Gastroesophageal sphincter (tissue), 4 donors: ENCODE data around the gene ZNF821. TPM values are rescaled to one million over a fixed set of nuclear protein-coding genes. Genes with fewer than 3 reads are reported as not detected.
A peak's percentile ranks its signal among the peaks of the same experiment; 100 is the strongest.

Source experiments
- ATAC-seq: fragments of 150-250 bp; one replicate; pipeline ENCODE4 v1.9.1; 2016; ENCODE audit warnings: mild to moderate bottlenecking, moderate library complexity
- H3K27ac ChIP-seq, 4 donors: fragments of 200-600 bp; sonication (generic) in 3 of 4; 1 replicate in 3 of 4; 2 replicates in 1 of 4; pipeline ENCODE4 v1.5.1; 2016 to 2019
- H3K27me3 ChIP-seq: fragments of 200-600 bp; sonication (generic); one replicate; pipeline ENCODE4 v1.5.1; 2019
- H3K36me3 ChIP-seq, 2 donors: fragments of 200-600 bp; sonication (generic); one replicate each; pipeline ENCODE4 v1.5.1; 2019; ENCODE audit warnings: control low read depth in 1 of 2
- H3K4me1 ChIP-seq, 3 donors: fragments of 200-600 bp; sonication (generic); 1 replicate in 2 of 3; 2 replicates in 1 of 3; pipeline ENCODE4 v1.5.1; 2016 to 2019; ENCODE audit warnings: control low read depth in 2 of 3
- H3K4me3 ChIP-seq, 2 donors: fragments of 200-600 bp; sonication (generic); one replicate each; pipeline ENCODE4 v1.5.1; 2019; ENCODE audit warnings: mild to moderate bottlenecking in 1 of 2, moderate library complexity in 1 of 2
- H3K9me3 ChIP-seq, 3 donors: fragments of 200-600 bp; sonication (generic); one replicate each; pipeline ENCODE4 v1.5.1; 2017 to 2019; ENCODE audit warnings: control low read depth in 2 of 3
- EP300 ChIP-seq: sonication (generic); formaldehyde crosslinking; IDR thresholded peaks from one replicate; pipeline ENCODE4 v1.6.1; 2017; ENCODE audit warnings: antibody characterized with exemption, mild to moderate bottlenecking
- POLR2A ChIP-seq, 2 donors: fragments of 450-650 bp; IDR thresholded peaks; one replicate each; pipeline ENCODE4 v1.6.1; 2017; ENCODE audit warnings: antibody characterized with exemption in 2 of 2, mild to moderate bottlenecking in 2 of 2, moderate library complexity in 1 of 2
- POLR2AphosphoS5 ChIP-seq: sonication (generic); formaldehyde crosslinking; IDR thresholded peaks from one replicate; pipeline ENCODE4 v1.6.1; 2017; ENCODE audit warnings: antibody characterized with exemption
- WGBS, 2 donors: methylation state at CpG; one replicate each; pipeline ENCODE4 v1.1.5; 2018; ENCODE audit warnings: low coverage in 1 of 2; 5-methylcytosine and 5-hydroxymethylcytosine counted together
- total RNA-seq, 4 donors: library from RNA; depleted of rRNA; stranded (reverse); fragments of >200 nt; gene quantifications; one replicate each; pipeline ENCODE4 v1.1.0, GENCODE V29; 2016
- TF ChIP-seq, protein P1 (sequence below), 4 experiments: fragments of 200-600 bp in 2 of 4; fragments of 450-650 bp in 2 of 4; sonication (generic) in 1 of 4; IDR thresholded peaks; one replicate each; pipeline ENCODE4 v1.5.1; 2017 to 2019; ENCODE audit warnings: antibody characterized with exemption in 4 of 4, mild to moderate bottlenecking in 2 of 4, moderate library complexity in 2 of 4

The ZNF821 gene
- total RNA-seq, 4 donors from 2014 or later = 2.8 to 10.0 (median 7.3) TPM

DNA sequence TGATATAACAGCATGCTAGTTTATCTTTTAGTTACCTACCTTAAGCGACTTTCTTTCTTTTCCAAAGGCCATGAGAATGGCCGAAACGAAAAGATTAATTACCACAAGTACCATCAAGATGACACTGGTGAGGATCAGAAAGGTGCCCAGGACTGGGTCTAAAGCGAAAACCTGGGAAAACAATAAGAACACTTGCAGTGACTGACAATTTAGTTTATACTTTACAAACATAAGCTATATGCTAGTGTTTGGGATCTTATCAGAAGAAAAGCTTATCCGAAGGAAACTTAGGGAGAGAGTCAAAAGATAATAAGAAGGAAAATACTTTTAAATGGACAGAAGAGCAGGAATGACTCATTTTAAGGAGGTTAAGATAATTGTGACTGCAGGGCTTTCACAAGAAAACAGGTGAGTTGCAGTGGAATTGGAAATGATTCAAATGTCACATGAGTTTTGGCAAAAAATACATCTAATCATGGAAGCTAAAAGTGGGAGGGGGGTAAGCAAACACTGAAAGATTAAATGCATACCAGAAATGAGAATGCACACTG lies 46.1 kb upstream of the ZNF821 start:
- H3K27me3 ChIP-seq = no peaks in the 10 kb centered on the region
- ATAC-seq = no peak
- no peak for TF ChIP-seq POLR2AphosphoS5
- no peak for TF ChIP-seq POLR2A (IDR thresholded peaks at IDR 0.05)
- no peak for TF ChIP-seq EP300
- TF ChIP-seq, protein P1, sequence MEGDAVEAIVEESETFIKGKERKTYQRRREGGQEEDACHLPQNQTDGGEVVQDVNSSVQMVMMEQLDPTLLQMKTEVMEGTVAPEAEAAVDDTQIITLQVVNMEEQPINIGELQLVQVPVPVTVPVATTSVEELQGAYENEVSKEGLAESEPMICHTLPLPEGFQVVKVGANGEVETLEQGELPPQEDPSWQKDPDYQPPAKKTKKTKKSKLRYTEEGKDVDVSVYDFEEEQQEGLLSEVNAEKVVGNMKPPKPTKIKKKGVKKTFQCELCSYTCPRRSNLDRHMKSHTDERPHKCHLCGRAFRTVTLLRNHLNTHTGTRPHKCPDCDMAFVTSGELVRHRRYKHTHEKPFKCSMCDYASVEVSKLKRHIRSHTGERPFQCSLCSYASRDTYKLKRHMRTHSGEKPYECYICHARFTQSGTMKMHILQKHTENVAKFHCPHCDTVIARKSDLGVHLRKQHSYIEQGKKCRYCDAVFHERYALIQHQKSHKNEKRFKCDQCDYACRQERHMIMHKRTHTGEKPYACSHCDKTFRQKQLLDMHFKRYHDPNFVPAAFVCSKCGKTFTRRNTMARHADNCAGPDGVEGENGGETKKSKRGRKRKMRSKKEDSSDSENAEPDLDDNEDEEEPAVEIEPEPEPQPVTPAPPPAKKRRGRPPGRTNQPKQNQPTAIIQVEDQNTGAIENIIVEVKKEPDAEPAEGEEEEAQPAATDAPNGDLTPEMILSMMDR (IDR thresholded peaks at IDR 0.05) = no peak
- H3K4me1 ChIP-seq = peaks cover 25 to 78% (median 26%) of the 10 kb centered on the region in 3 donors
- H3K4me3 ChIP-seq = no peak overlapping the region
- H3K36me3 ChIP-seq = peaks cover 0 to 51% of the 10 kb centered on the region in 2 donors
- H3K27ac ChIP-seq = peak overlapping the region in 3 of 4 donors; percentile 84 to 88 (median 85)
- 58 to 67% methylated on average over 5 of the region's 5 CpGs for WGBS, 2 donors
- H3K9me3 ChIP-seq = no peaks in the 10 kb centered on the region

DNA sequence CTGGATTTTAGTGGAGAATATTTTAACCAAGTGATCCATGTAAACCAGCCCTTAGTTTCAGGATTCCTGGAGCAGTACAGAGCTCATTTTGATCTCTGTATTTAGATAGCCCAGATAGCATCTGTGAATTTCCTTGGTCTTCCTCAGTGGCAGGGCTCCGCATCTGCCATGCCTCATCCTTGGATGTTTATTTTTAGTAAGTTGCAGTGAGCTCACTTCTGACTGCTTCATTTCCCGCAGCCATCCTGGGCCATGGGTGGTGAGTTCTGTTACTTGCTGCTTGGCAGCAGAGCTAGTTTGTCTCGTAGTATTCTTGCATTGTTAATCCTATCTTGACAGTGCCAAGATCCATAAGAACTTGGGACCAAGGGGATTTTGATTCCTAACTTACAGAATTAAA lies 45.1 kb upstream of the ZNF821 start:
- 13 to 17% methylated on average over 3 of the region's 3 CpGs for WGBS, 2 donors
- H3K27ac ChIP-seq = peak overlapping the region; percentile 15 to 88 (median 84)

GRCh38 chr16:71927787-71928186 lies 43.8 kb upstream of the ZNF821 start:
- TF ChIP-seq POLR2A (IDR thresholded peaks at IDR 0.05) = no peak
- no peak for TF ChIP-seq POLR2AphosphoS5
- TF ChIP-seq EP300 = no peak
- TF ChIP-seq, protein P1 (IDR thresholded peaks at IDR 0.05) = no peak
- WGBS, 2 donors = 0 to 33% methylated on average over 1 to 3 of the region's 5 CpGs
- ATAC-seq = peak; percentile 38
- Histone ChIP-seq H3K27ac (peak overlapping the region; percentile 15 to 88 (median 84)), H3K27me3 (no peaks in the 10 kb centered on the region), H3K4me1 (peaks cover 25 to 66% (median 26%) of the 10 kb centered on the region in 3 donors), H3K9me3 (no peaks in the 10 kb centered on the region), H3K36me3 (peaks cover 0 to 61% of the 10 kb centered on the region in 2 donors), H3K4me3 (no peak overlapping the region)

More for the DNA sequence above, 45.1 kb upstream of the ZNF821 start:
- Histone ChIP-seq H3K9me3 (no peaks in the 10 kb centered on the region), H3K27me3 (no peaks in the 10 kb centered on the region), H3K4me1 (peaks cover 25 to 75% (median 26%) of the 10 kb centered on the region in 3 donors), H3K4me3 (no peak overlapping the region), H3K36me3 (peaks cover 0 to 51% of the 10 kb centered on the region in 2 donors)
- ATAC-seq = peak; percentile 63
- TF ChIP-seq POLR2A (IDR thresholded peaks at IDR 0.05) = no peak
- TF ChIP-seq, protein P1 (IDR thresholded peaks at IDR 0.05) = no peak
- TF ChIP-seq POLR2AphosphoS5 = peak; percentile 77
- TF ChIP-seq EP300 = no peak

GRCh38 chr16:71927383-71927782 lies 43.4 kb upstream of the ZNF821 start:
- ATAC-seq = peak; percentile 80
- H3K27me3 ChIP-seq = no peaks in the 10 kb centered on the region
- no peak overlapping the region for H3K4me3 ChIP-seq
- H3K27ac ChIP-seq = peak overlapping the region; percentile 84 to 88 (median 86)
- 0 to 24% methylated on average over 2 to 3 of the region's 3 CpGs for WGBS, 2 donors
- peaks cover 25 to 66% (median 26%) of the 10 kb centered on the region in 3 donors for H3K4me1 ChIP-seq
- no peaks in the 10 kb centered on the region for H3K9me3 ChIP-seq
- peaks cover 0 to 65% of the 10 kb centered on the region in 2 donors for H3K36me3 ChIP-seq
- TF ChIP-seq, protein P1 (IDR thresholded peaks at IDR 0.05) = no peak
- TF ChIP-seq POLR2AphosphoS5 = peak; percentile 75
- no peak for TF ChIP-seq POLR2A (IDR thresholded peaks at IDR 0.05)

GRCh38 chr16:71924710-71925109 lies 40.7 kb upstream of the ZNF821 start:
- H3K36me3 ChIP-seq = peaks cover 4 to 80% of the 10 kb centered on the region in 2 donors
- 100% methylated on average over 1 of the region's 2 CpGs; no CpG with 5 or more reads in 1 of the 2 donors for WGBS, 2 donors
- TF ChIP-seq EP300 = no peak
- TF ChIP-seq, protein P1 (IDR thresholded peaks at IDR 0.05) = no peak
- TF ChIP-seq POLR2AphosphoS5 = no peak
- no peak for TF ChIP-seq POLR2A (IDR thresholded peaks at IDR 0.05)
- H3K4me1 ChIP-seq = peaks cover 20 to 51% (median 26%) of the 10 kb centered on the region in 3 donors
- H3K4me3 ChIP-seq = no peak overlapping the region
- ATAC-seq = no peak
- no peaks in the 10 kb centered on the region for H3K9me3 ChIP-seq
- H3K27me3 ChIP-seq = no peaks in the 10 kb centered on the region
- H3K27ac ChIP-seq = no peak overlapping the region
